Ovary (tissue), 9 donors: ENCODE data around the gene TTC9B. TPM values are rescaled to one million over a fixed set of nuclear protein-coding genes. Genes with fewer than 3 reads are reported as not detected.
A peak's percentile ranks its signal among the peaks of the same experiment; 100 is the strongest.

Source experiments
- DNase-seq, 5 donors: peaks; one replicate each; pipeline ENCODE4 v3.0.0-alpha.2; 2019 to 2020
- H3K27ac ChIP-seq, 2 donors: fragments of 200-600 bp; one replicate each; pipeline versions ENCODE4 v1.5.1 to v1.8.0; 2019 to 2022
- H3K27me3 ChIP-seq: fragments of 200-600 bp; one replicate; pipeline ENCODE4 v1.8.0; 2022
- H3K36me3 ChIP-seq: fragments of 200-600 bp; sonication (generic); one replicate; pipeline ENCODE4 v1.5.1; 2019
- H3K4me1 ChIP-seq: one replicate; pipeline ENCODE4 v1.8.1; 2013; ENCODE audit warnings: mild to moderate bottlenecking, moderate library complexity; ENCODE audit not compliant: insufficient read depth
- H3K4me3 ChIP-seq: fragments of 200-600 bp; sonication (generic); one replicate; pipeline ENCODE4 v1.5.1; 2017
- H3K9me3 ChIP-seq, 2 donors: fragments of 200-600 bp in 1 of 2; sonication (generic) in 1 of 2; one replicate each; pipeline versions ENCODE4 v1.5.1 to v1.8.1; 2013 to 2019; ENCODE audit warnings: mild to moderate bottlenecking in 1 of 2, moderate library complexity in 1 of 2
- CTCF ChIP-seq, 3 donors: fragments of 450-650 bp in 2 of 3; fragments of 200-600 bp in 1 of 3; IDR thresholded peaks; one replicate each; pipeline versions ENCODE4 v1.5.1 to v1.8.0; 2016 to 2022; ENCODE audit warnings: antibody characterized with exemption in 3 of 3, mild to moderate bottlenecking in 1 of 3
- EP300 ChIP-seq: sonication (generic); formaldehyde crosslinking; IDR thresholded peaks from one replicate; pipeline ENCODE4 v1.6.1; 2017; ENCODE audit warnings: antibody characterized with exemption
- POLR2A ChIP-seq: fragments of 450-650 bp; IDR thresholded peaks from one replicate; pipeline ENCODE4 v1.6.1; 2017; ENCODE audit warnings: antibody characterized with exemption, mild to moderate bottlenecking, moderate library complexity
- WGBS, 3 donors: extraction: QIAGEN DNeasy Blood & Tissue Kit in 1 of 3; methylation state at CpG; one replicate each; pipeline versions ENCODE4 v1.1.5 to v1.1.7; 2013 to 2017; 5-methylcytosine and 5-hydroxymethylcytosine counted together
- intact Hi-C, 4 donors: fragments of 100-400 bp; cut with DNase I; formaldehyde crosslinking; loops; one replicate each; pipeline versions ENCODE4 v1.11.0 to v1.15.1; 2022 to 2023
- polyA plus RNA-seq, 2 donors: library from polyadenylated mRNA; stranded (reverse); fragments of 200-250 nt in 1 of 2; fragments of 350-450 nt in 1 of 2; fragmentation: Illumina TruSeq in 1 of 2; extraction: RNeasy Lipid Tissue Mini Kit (QIAGEN cat#74804) in 1 of 2; gene quantifications; one replicate each; pipeline ENCODE4 v1.2.3, GENCODE V29; 2013 to 2014
- total RNA-seq, 7 donors: library from RNA; depleted of rRNA in 2 of 7; stranded (reverse); fragments of >200 nt in 2 of 7; fragmentation: NEBNext Ultra II Directional in 3 of 7; extraction: Animal tissue kit (Norgen Biotek cat#: 25700) in 3 of 7; gene quantifications; one replicate each; pipeline versions ENCODE4 v1.1.0 to v1.2.4, GENCODE V29; 2016 to 2023
- donor health status: DM: no; HTN: no; CAD: no; lungs with moderate emphysema.
- donor health status: DM: no; HTN: no; CAD: no.
- donor health status: Bipolar disorder and iron deficiency.
- donor health status: DM: yes; HTN: yes; CAD: no.
- donor health status: DM: no; HTN: no; CAD: no.
- donor health status: DM: yes; HTN: yes; CAD: no.

The TTC9B gene
- total and polyA plus RNA-seq, 9 donors = not detected

GRCh38 chr19:40233811-40234389 lies 15.7 kb upstream of the TTC9B start:
- intact Hi-C loops = no loop called here
- no peaks in the 10 kb centered on the region for H3K4me1 ChIP-seq

GRCh38 chr19:40232949-40233810 lies 15.0 kb upstream of the TTC9B start:
- H3K36me3 ChIP-seq = no peaks in the 10 kb centered on the region
- H3K4me3 ChIP-seq = no peak overlapping the region
- intact Hi-C loops = no loop called here
- H3K27me3 ChIP-seq = no peaks in the 10 kb centered on the region
- no peaks in the 10 kb centered on the region for H3K4me1 ChIP-seq
- no peak overlapping the region for H3K27ac ChIP-seq
- H3K9me3 ChIP-seq = no peaks in the 10 kb centered on the region
- no peak for TF ChIP-seq EP300
- TF ChIP-seq POLR2A = no peak
- TF ChIP-seq CTCF (IDR thresholded peaks at IDR 0.05) = no peak
- DNase-seq = no peak
- WGBS, 3 donors = 88 to 90% (median 89%) methylated on average over 20 to 25 of the region's 25 CpGs

More at GRCh38 chr19:40233811-40234389, 15.7 kb upstream of the TTC9B start:
- no peak overlapping the region for H3K4me3 ChIP-seq
- H3K9me3 ChIP-seq = no peaks in the 10 kb centered on the region
- no peaks in the 10 kb centered on the region for H3K27me3 ChIP-seq
- no peak overlapping the region for H3K27ac ChIP-seq
- TF ChIP-seq CTCF (IDR thresholded peaks at IDR 0.05) (no peak), EP300 (no peak), POLR2A (no peak)
- peak in 1 of 5 donors; percentile 18 for DNase-seq
- H3K36me3 ChIP-seq = no peaks in the 10 kb centered on the region
- WGBS, 3 donors = 88 to 91% (median 90%) methylated on average over 20 of the region's 20 CpGs

- no peak overlapping the region for H3K27ac ChIP-seq
- no peaks in the 10 kb centered on the region for H3K9me3 ChIP-seq
- no peak for TF ChIP-seq EP300
- no peak for TF ChIP-seq POLR2A
- no peak for TF ChIP-seq CTCF (IDR thresholded peaks at IDR 0.05)
- H3K27me3 ChIP-seq = no peaks in the 10 kb centered on the region
- H3K4me1 ChIP-seq = no peaks in the 10 kb centered on the region
- intact Hi-C loops = no loop called here
- WGBS, 3 donors = 69 to 73% (median 71%) methylated on average over 10 to 12 of the region's 12 CpGs
- no peak for DNase-seq
- no peak overlapping the region for H3K4me3 ChIP-seq
- no peaks in the 10 kb centered on the region for H3K36me3 ChIP-seq
Observed at GRCh38 chr19:40232479-40232878, 14.3 kb upstream of the TTC9B start.

GRCh38 chr19:40231544-40232424 lies 13.6 kb upstream of the TTC9B start:
- Histone ChIP-seq H3K9me3 (no peaks in the 10 kb centered on the region), H3K4me1 (no peaks in the 10 kb centered on the region), H3K27ac (no peak overlapping the region), H3K36me3 (no peaks in the 10 kb centered on the region), H3K4me3 (no peak overlapping the region), H3K27me3 (no peaks in the 10 kb centered on the region)
- intact Hi-C loops = no loop called here
- WGBS, 3 donors = 67 to 70% (median 68%) methylated on average over 16 of the region's 16 CpGs
- peak in 1 of 5 donors; percentile 18 for DNase-seq
- TF ChIP-seq EP300 (no peak), CTCF (IDR thresholded peaks at IDR 0.05) (no peak), POLR2A (no peak)
